ENCODE measurements around the gene DDX56. TPM values are rescaled to one million over a fixed set of nuclear protein-coding genes. Genes with fewer than 3 reads are reported as not detected.

The DDX56 gene
- total and polyA plus RNA-seq, 7 donors, result 14.6 to 60.5 (median 38.2) TPM

DNA sequence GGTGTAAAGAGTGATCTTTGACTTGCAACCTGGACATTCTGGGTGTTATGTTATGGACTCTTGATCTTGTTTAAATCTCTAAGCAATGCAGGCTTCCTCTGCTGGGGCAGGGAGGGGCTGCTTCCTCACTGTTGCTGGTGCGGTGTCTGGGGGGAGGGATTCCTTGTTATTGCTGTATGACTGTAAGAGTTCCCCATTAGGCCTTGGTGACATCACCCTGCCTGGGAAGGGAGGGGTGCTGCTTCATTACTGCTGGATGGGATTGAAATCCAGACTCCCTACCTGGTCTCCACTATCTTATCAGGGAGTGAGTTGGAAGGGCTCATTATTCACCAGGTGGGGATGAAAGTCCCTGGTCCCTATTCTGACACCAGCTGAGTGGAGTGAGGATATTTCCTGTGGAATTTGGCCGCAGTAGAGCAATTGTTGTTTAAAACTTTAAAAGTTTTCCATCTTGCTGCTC lies 41.5 kb upstream of the DDX56 start:
- H3K36me3 ChIP-seq, result no peaks in the 10 kb centered on the region
- peak overlapping the region in 2 of 4 donors; percentile 30 to 34 for H3K27ac ChIP-seq
- H3K9me3 ChIP-seq, result no peaks in the 10 kb centered on the region
- H3K4me3 ChIP-seq, result no peak overlapping the region
- TF ChIP-seq, protein P1, sequence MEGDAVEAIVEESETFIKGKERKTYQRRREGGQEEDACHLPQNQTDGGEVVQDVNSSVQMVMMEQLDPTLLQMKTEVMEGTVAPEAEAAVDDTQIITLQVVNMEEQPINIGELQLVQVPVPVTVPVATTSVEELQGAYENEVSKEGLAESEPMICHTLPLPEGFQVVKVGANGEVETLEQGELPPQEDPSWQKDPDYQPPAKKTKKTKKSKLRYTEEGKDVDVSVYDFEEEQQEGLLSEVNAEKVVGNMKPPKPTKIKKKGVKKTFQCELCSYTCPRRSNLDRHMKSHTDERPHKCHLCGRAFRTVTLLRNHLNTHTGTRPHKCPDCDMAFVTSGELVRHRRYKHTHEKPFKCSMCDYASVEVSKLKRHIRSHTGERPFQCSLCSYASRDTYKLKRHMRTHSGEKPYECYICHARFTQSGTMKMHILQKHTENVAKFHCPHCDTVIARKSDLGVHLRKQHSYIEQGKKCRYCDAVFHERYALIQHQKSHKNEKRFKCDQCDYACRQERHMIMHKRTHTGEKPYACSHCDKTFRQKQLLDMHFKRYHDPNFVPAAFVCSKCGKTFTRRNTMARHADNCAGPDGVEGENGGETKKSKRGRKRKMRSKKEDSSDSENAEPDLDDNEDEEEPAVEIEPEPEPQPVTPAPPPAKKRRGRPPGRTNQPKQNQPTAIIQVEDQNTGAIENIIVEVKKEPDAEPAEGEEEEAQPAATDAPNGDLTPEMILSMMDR (IDR thresholded peaks at IDR 0.05), result no peak
- TF ChIP-seq POLR2AphosphoS5 (IDR thresholded peaks at IDR 0.05) (no peak), EP300 (IDR thresholded peaks at IDR 0.05) (no peak)
- peak; percentile 75 for DNase-seq
- intact Hi-C loops (cut with DNase I), result no loop called here
- WGBS, 2 donors, result 25 to 47% methylated on average over 2 of the region's 2 CpGs
- H3K4me1 ChIP-seq, result peaks cover 0 to 27% (median 22%) of the 10 kb centered on the region in 4 donors
- no peaks in the 10 kb centered on the region for H3K27me3 ChIP-seq

DNA sequence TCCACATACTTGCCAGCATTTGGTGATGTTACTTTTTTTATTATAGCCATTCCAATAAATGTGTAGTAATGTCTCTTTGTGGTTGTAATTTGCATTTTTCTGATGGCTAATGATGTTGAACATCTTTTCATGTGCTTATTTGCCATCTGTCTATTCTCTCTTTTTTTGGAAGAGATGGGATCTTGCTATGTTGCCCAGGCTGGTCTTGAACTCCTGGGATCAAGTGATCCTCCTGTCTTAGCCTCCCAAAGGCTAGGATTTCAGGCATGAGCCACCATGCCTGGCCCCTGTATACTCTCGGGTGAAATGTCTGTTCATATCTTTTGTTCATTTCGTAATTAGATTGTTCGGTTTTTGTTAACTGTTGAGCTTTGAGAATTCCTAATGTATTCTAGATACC lies 36.1 kb upstream of the DDX56 start:
- DNase-seq, result no peak
- no peak overlapping the region for H3K4me3 ChIP-seq
- peaks cover 0 to 2% (median 0%) of the 10 kb centered on the region in 4 donors for H3K36me3 ChIP-seq
- intact Hi-C loops (cut with DNase I), result loop anchor here (5.0 to 10.0 kb wide), 2 partner anchors 277 to 505 kb away; partner anchors contain the start of genes PURB and TBRG4
- H3K27ac ChIP-seq, result no peak overlapping the region
- no peaks in the 10 kb centered on the region for H3K9me3 ChIP-seq
- H3K27me3 ChIP-seq, result no peaks in the 10 kb centered on the region
- H3K4me1 ChIP-seq, result peaks cover 0 to 32% (median 28%) of the 10 kb centered on the region in 4 donors
- WGBS, 2 donors, result 91 to 93% methylated on average over 3 of the region's 3 CpGs
- TF ChIP-seq POLR2AphosphoS5 (IDR thresholded peaks at IDR 0.05) (no peak), EP300 (IDR thresholded peaks at IDR 0.05) (no peak), POLR2A (IDR thresholded peaks at IDR 0.05) (no peak)
- TF ChIP-seq, protein P1 (IDR thresholded peaks at IDR 0.05), result no peak

DNA sequence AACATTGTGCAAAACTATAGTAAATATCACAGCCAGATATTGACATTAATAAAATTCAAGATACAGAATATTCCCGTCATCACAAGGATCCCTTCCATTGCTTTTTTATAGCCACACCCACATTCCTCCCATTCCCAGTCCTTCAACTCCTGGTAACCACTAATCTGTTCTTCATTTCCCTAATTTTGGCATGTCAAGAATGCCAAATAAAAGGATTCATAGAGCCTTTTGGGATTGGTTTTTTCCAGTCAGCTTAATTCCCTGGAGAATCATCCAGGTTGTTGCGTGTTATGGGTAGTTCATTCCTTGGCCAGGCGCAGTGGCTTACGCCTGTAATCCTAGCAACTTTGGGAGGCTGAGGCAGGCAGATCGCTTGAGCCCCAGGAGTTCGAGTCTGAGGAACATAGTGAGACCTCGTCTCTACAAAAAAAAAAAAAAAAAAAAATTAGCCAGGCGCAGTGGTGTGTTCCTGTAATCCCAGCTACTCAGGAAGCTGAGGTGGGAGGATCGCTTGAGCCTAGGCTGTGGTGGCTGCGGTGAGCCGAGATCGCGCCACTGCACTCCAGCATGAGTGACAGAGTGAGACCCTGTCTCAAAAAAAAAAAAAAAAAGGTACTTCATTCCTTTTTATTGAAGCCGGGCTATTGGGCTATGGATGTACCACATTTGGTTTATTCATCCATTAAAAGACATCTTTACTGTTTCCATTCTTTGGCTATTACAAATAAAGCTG lies 35.4 kb upstream of the DDX56 start:
- intact Hi-C loops (cut with DNase I), result loop anchor here (5.0 to 10.0 kb wide), 2 partner anchors 278 to 506 kb away; partner anchors contain the start of genes PURB and TBRG4

DNA sequence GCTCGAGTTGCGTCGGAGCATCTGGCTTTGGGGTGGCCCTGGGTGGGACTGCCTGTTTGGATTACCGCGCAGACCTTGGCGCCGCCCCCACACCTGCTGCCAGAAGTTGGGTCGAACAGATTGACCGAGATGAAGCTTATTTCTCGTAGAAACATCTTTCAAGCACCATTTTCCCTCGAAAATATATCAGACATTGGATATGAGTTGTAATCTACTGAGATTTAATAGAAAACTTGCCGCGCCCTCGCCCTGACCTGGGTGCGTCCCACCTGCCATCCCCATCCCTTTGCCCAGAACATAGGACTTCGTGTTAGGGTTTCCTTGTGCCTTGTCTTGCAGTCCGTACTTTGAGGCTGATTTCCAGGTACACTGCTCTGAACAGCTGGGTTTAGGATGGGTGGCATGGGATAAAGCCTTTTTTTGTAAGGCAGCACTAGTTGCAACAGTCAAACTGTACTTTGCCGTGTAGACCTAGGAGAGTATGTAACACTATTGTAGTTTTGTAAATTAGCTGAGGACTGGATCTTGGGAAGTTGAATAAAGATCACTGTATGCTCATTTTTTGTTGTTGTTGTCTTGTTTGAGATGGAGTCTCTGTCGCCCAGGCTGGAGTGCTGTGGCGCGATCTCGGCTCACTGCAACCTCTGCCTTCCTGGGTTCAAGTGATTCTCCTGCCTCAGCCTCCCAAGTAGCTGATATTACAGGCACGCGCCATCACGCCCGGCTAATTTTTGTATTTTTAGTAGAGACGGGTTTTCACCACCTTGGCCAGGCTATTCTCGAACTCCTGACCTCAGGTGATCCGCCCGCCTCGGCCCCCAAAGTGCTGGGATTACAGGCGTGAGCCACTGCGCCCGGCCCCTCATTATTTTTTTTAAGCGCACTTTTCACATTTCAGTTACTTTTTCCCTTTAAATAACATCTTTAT lies 33.7 kb upstream of the DDX56 start:
- WGBS, 2 donors, result 45 to 47% methylated on average over 35 of the region's 35 CpGs
- intact Hi-C loops (cut with DNase I), result loop anchor here (2.0 to 10.0 kb wide), 3 partner anchors 189 to 507 kb away; partner anchors contain the start of genes PPIA, PURB and TBRG4

More for the DNA sequence above, 35.4 kb upstream of the DDX56 start:
- no peak overlapping the region for H3K4me3 ChIP-seq
- H3K4me1 ChIP-seq, result peaks cover 0 to 32% (median 25%) of the 10 kb centered on the region in 4 donors
- no peaks in the 10 kb centered on the region for H3K9me3 ChIP-seq
- peak overlapping the region in 1 of 4 donors; percentile 36 for H3K27ac ChIP-seq
- H3K27me3 ChIP-seq, result no peaks in the 10 kb centered on the region
- no peak for DNase-seq
- peaks cover 0 to 2% (median 0%) of the 10 kb centered on the region in 4 donors for H3K36me3 ChIP-seq
- 78 to 88% methylated on average over 14 of the region's 14 CpGs for WGBS, 2 donors
- TF ChIP-seq POLR2A (IDR thresholded peaks at IDR 0.05) (no peak), EP300 (IDR thresholded peaks at IDR 0.05) (no peak), POLR2AphosphoS5 (IDR thresholded peaks at IDR 0.05) (no peak)
- TF ChIP-seq, protein P1 (IDR thresholded peaks at IDR 0.05), result no peak

More for the DNA sequence above, 33.7 kb upstream of the DDX56 start:
- Histone ChIP-seq H3K4me1 (peaks cover 0 to 32% (median 25%) of the 10 kb centered on the region in 4 donors), H3K27ac (peak overlapping the region; percentile 97 to 100 (median 98)), H3K4me3 (peak overlapping the region; percentile 70 to 97 (median 78)), H3K27me3 (no peaks in the 10 kb centered on the region), H3K36me3 (peaks cover 0 to 2% (median 0%) of the 10 kb centered on the region in 4 donors), H3K9me3 (no peaks in the 10 kb centered on the region)
- no peak for DNase-seq
- TF ChIP-seq POLR2AphosphoS5 (IDR thresholded peaks at IDR 0.05) (no peak), POLR2A (IDR thresholded peaks at IDR 0.05) (peak; percentile 24 to 57)

Data from sigmoid colon (tissue), 7 donors.